Measurements from ENCODE around the gene SPHKAP. TPM values are rescaled to one million over a fixed set of nuclear protein-coding genes. Genes with fewer than 3 reads are reported as not detected.
"Not testable (repeated sequence)": the region's sequence is repeated elsewhere in the genome, so short reads cannot be mapped to it uniquely, and the experiment has no call there.

Gene SPHKAP
- total RNA-seq, 1 donor from 2014 or later = not detected

GRCh38 chr2:228102949-228103348, 78.5 kb downstream of the SPHKAP start:
- ATAC-seq (no peak), DNase-seq (ENCODE audit: low spot score) (no peak)

DNA sequence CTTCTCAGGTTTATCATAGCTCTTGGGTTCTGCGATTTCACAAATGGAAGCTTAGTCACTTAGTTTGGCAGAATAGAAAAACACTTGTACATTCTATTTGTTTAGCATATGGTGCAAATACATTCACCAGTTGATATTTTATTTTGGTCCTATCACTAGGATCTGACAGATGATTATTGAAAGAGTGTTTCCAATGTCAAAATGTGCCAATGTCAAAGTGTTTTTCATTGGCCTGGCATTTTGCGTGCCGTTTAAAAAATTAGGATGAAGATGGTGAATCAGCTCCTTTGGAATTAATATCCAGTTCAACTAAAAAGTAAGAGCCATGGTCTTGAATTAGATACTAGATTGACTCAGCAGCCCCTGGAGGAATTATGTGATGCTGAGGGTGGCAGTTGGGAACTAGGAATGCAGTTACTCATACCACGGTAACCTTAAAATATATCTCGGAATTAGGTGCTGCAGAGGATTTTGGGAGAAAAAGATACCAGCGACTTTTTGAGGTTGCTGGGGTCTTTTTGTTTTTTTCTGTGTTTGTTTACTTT, 87.0 kb downstream of the SPHKAP start:
- no peak for DNase-seq (ENCODE audit: low spot score)
- ATAC-seq = no peak

- no peak for DNase-seq (ENCODE audit: low spot score)
Observed at GRCh38 chr2:228092056-228092455, 89.4 kb downstream of the SPHKAP start.

GRCh38 chr2:228086561-228086960, 94.9 kb downstream of the SPHKAP start:
- DNase-seq (ENCODE audit: low spot score) = no peak
- no peak for ATAC-seq

More at GRCh38 chr2:228092056-228092455, 89.4 kb downstream of the SPHKAP start:
- no peak for ATAC-seq

- ATAC-seq (no peak), DNase-seq (ENCODE audit: low spot score) (no peak)
Observed at GRCh38 chr2:228084717-228085116, 96.8 kb downstream of the SPHKAP start.

DNA sequence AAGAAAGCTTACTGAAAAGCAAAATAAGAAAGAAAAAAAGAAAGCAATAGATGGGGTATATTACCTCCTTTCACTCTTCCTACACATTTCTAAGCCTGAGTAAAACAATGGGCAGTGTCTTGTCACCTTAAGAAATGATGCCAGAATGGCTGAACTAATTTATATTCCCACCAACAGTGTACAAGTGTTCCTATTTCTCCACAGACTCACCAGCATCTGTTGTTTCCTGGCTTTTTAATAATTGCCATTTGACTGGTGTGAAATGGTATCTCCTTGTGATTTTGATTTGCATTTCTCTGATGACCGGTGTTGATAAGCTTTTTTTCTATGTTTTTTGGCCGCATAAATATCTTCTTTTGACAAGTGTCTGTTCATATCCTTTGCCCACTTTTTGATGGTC, 98.4 kb downstream of the SPHKAP start:
- DNase-seq (ENCODE audit: low spot score) = no peak
- no peak for ATAC-seq

DNA sequence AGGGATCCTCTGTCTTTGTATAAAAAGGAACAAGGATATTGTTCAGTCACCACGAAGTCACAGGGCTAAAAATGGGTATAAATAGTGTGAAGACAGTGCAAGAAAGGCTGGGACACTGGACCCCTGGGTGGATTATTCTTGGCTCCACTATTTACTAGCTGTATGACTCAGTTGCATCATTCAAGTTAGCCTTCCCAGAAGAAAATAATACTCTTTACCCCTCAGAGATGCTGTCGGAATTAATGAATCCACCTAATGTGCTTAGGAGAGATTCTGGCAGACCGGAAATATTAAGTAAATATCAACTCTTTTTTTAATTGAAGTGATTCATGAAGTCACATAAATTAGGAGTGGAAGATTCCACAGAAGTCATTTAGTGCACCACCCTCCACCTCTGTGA, 98.9 kb downstream of the SPHKAP start:
- DNase-seq (ENCODE audit: low spot score) (no peak), ATAC-seq (no peak)

GRCh38 chr2:228079194-228079593, 102.3 kb downstream of the SPHKAP start:
- ATAC-seq (no peak), DNase-seq (ENCODE audit: low spot score) (no peak)

DNA sequence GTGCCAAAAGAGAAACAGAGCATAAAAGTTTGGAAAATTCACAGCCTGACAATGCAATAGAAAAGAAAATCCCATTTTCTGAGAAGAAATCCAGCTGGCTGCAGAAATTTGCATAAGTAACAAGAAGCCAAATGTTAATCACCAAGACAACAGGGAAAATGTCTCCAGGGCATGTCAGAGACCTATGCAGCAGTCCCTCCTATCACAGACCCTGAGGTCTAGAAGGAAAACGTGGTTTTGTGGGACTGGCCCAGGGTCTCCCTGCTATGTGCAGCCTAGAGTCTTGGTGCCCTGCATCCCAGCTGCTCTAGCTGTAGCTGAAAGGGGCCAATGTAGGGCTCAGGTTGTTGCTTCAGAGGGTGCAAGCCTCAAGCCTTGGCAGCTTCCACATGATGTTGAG, 104.8 kb downstream of the SPHKAP start:
- not testable (repeated sequence) for ATAC-seq; DNase-seq (ENCODE audit: low spot score)

- DNase-seq (ENCODE audit: low spot score) = no peak
- ATAC-seq = no peak
Observed at GRCh38 chr2:228072669-228073068, 108.8 kb downstream of the SPHKAP start.

DNA sequence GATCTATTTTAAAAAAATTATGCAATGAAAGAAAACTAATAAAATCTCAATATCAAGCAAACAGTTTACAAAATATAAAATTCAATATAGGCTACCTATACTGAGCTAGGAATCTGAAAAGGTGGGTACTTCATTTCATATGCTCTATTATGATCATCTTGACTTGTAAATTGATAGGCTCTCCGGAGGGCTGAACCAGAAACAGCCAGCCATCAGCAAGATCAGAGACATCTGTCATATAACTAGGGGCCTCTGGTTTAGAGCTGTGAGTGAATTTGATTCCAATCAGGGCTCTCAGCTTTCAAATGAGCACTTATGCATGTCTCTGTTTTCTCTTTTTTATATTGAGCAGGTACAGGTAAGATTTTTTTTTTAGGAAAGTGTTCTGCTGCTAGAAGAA, 114.2 kb downstream of the SPHKAP start:
- no peak for DNase-seq (ENCODE audit: low spot score)
- no peak for ATAC-seq

- DNase-seq (ENCODE audit: low spot score) (no peak), ATAC-seq (no peak)
Observed at GRCh38 chr2:228066126-228066798, 115.2 kb downstream of the SPHKAP start.

DNA sequence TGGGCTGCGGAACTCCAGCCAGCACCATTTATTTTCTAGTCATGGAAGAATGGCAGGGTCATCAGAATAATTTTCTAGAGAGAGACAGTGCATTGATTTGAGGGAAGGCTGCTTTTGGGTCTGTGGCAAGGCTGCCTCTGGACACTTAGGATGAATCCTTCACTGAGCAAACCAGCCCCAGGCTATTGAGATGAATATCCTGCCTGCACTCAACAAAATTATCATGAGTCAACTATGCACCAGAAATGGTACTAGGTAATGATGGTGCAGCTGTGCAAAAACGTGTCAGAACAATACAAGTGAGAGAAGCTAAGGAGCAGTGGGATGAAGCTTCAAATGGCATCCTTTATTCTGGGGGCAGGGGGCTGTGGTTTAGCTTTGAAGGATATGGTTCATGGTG, 115.8 kb downstream of the SPHKAP start:
- ATAC-seq (no peak), DNase-seq (ENCODE audit: low spot score) (no peak)

DNA sequence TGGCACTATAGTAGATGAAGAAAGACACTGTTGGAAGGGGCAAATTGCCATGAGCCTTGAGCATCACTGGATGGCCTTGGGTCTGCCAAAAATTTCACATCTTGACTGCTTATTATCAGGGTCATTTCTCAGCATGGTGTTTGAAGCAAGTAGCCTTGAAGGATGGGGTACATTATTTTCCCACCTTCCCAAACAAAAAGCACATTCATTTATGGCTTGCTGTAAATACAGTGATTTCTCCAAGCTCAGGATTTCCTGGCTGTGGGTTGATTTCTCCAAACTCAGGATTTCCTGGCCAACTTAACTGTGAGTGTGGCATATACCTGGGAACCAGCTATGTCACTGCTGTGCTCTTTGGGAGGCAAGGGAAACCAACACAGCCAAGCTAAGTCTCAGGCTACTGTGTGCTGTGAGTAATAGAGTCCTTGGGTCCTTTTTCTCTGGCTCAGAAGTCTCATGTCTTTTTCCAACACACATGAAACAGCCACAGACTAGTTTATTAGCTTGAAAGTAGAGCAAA, 116.6 kb downstream of the SPHKAP start:
- DNase-seq (ENCODE audit: low spot score) (no peak), ATAC-seq (no peak)

DNA sequence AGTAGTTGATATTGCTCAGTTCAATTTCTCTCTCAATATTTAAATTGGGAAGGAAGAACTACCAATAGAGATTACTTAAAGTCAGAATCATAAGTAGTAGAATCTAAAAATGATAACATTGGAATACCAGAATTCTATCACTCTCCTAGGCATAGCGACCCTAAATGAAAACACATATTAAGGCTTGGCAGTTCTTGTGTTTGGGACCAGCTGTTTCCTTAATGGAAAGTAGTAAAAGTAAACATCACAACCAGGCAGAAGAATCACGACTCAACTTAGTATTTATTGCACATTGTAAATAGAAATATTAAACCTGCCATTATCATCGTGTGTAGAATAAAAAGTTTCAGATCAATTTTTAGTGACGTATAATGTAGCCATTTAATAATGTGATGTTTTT, 117.5 kb downstream of the SPHKAP start:
- DNase-seq (ENCODE audit: low spot score) (no peak), ATAC-seq (no peak)

- DNase-seq (ENCODE audit: low spot score) (no peak), ATAC-seq (no peak)
Observed at GRCh38 chr2:228063558-228063957, 117.9 kb downstream of the SPHKAP start.

DNA sequence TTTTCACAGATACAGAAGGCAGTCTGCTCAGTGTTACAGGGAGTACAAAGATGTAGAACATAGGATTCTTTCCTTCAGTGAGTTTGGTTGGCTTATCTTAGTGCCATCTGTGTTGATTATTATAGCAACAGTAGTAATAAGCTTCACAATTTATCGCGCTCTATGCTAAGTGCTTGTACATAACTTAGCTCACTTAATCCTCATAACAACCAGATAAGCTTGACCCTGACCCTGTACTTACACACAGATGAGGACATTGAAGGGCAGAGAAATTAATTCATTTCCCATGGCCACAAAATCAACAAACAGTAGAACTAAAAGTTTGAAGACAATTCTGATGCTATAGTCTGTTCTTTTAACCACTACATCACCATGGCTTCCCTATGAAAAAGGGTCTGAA, 121.8 kb downstream of the SPHKAP start:
- no peak for DNase-seq (ENCODE audit: low spot score)
- no peak for ATAC-seq

GRCh38 chr2:228056293-228057097, 125.0 kb downstream of the SPHKAP start:
- ATAC-seq (no peak), DNase-seq (ENCODE audit: low spot score) (no peak)

DNA sequence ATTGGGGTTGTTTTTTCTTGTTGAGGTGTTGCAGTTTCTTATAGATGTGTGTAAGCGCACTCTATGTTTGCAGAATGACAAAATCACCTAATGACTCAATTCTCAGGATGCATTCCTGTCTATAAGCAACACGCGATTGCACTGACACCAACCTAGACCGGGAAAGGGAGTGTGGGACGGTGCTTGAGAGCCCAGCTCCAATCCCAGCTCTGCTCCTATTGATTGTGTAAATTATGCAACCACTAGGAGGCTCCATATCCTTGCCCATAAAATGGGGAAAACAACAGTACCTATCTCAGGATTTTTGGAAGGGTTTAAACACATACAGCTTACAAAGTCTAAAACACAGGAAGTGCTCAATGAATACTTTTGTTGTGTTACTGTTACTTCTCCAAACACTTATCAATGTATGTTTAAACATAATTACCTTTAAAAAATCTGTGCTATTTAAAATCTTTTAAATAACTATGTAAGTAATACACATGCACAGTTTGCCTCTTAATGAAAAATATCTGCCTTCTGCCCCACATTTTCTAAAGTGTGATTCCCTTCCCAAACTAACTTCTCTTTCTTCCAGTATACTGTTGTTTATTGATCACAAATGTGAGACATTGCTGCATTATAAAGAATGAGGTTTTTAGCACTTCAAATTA, 132.5 kb downstream of the SPHKAP start:
- ATAC-seq (peak; percentile 99), DNase-seq (ENCODE audit: low spot score) (no peak)

GRCh38 chr2:228040995-228041394, 140.5 kb downstream of the SPHKAP start:
- no peak for ATAC-seq
- no peak for DNase-seq (ENCODE audit: low spot score)

GRCh38 chr2:228039752-228040534, 141.5 kb downstream of the SPHKAP start:
- DNase-seq (ENCODE audit: low spot score) (no peak), ATAC-seq (peak; percentile 81)
